Measurements from ENCODE around the gene RUBCN. TPM values are rescaled to one million over a fixed set of nuclear protein-coding genes. Genes with fewer than 3 reads are reported as not detected.
"Not testable (repeated sequence)": the region's sequence is repeated elsewhere in the genome, so short reads cannot be mapped to it uniquely, and the experiment has no call there.

Gene RUBCN
- total RNA-seq, 1 donor from 2014 or later = 6.7 TPM

- DNase-seq (ENCODE audit: low read depth in 2 of 2) = no peak
Observed at GRCh38 chr3:197685546-197685945, 51.2 kb downstream of the RUBCN start.

DNA sequence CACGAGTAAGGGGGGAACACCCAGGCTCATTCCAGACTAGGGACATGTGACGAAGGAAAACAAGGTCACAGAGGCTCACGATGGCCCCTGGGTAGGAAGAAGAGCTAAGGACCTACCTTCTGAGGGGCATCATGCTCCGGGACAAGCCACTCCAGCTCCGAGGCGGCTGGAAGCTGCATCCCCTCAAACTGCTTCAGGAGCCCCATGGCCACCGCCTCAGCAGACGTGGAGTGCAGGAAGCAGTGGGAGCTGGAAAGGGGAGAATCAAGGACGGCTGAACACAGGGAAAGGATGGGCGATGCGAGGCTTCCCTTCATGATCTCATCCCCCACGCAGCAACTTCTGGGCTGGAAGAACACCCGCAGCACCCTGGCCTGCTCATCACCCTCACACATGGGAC, 53.5 kb downstream of the RUBCN start:
- no peak for DNase-seq (ENCODE audit: low read depth in 2 of 2)

GRCh38 chr3:197682713-197683112, 54.0 kb downstream of the RUBCN start:
- DNase-seq (ENCODE audit: low read depth in 2 of 2) = no peak

DNA sequence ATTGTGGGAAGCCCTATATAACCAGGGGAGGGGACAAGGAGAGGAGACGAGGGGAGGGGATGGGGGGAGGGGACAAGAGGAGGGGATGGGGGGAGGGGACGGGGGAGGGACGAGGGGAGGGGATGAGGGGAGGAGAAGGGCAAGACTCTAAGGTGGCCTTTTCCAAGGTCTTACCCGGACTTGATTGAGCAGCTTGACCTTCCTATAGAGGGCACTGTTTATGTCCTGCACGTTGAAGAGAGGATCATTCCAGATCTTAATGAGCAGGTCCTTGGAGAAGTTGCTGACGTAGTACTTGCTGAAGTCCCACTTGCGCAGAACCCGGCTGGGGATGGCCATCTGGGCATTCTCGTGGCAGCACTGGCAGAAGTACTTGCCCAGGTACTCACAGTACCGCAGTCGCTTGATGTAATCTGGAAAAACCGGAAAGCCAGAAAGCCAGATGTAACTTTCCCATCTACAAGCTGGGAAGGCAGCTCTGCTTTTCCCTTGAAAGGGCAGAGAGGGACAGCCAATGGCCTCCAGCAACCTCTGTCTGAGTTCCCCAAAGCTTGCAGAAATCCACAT, 55.7 kb downstream of the RUBCN start:
- DNase-seq (ENCODE audit: low read depth in 2 of 2) = peak in 1 of 2 donors; percentile 13

- no peak for DNase-seq (ENCODE audit: low read depth in 2 of 2)
Observed at GRCh38 chr3:197675951-197676350, 60.8 kb downstream of the RUBCN start.

- no peak for DNase-seq (ENCODE audit: low read depth in 2 of 2)
Observed at GRCh38 chr3:197675563-197675860, 61.2 kb downstream of the RUBCN start.

DNA sequence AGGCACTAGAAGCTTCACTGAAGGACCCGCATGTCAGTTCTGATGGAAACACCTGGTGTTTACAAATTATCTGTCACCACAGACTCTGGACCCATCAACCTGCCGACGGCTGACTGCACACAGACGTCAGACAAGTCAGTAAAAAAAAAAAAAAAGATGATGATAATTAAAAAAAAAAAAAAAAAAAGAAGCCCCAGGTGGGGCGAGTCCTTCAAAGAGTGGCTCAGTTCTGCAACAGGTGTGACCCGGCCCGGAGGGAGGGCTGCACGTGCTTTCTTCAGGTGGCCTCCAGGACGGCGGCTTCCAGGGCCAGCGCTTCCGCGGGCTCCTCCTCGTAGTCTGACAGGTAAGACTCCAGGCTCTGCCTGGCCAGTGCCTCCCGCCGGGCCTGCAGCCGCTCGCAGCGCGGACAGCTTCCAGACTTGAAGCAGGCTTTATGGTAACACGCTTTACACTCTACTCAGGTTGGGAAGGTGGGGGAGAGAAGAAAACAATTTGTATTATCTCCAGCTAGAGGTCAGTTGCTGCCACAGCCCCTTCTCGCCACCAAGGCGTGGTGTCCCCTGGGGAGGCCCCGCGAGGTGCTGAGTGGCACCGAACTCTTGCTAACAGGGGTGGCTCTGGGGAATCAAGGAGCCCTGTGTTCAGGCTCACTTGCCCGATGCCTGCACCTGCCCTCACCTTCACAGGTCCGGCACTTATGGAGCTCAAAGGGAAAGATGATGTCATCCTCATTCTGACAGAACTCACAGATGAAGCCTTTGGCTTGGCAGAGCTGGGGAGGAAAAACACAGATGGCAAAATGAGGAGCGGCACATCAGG, 61.8 kb downstream of the RUBCN start:
- no peak for DNase-seq (ENCODE audit: low read depth in 2 of 2)

- no peak for DNase-seq (ENCODE audit: low read depth in 2 of 2)
Observed at GRCh38 chr3:197673170-197673569, 63.5 kb downstream of the RUBCN start.

DNA sequence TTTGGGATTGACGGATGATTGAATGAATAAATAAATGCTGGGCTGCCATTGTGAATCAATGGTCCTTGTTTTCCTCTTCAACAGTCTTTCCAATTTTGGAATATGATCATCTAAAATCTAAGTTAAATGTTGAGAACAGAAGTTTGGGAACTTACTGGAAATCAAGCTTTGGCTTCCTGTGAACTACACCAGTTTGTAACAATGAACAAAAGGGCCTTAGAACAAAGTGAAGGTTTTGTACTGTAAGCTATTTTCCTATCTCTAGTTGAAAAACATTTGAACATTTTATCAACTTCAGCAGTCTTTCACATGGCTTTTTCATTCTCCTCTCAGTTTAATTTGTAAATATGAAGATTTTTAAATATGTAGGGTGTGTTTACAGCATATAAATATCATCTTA, 66.3 kb downstream of the RUBCN start:
- no peak for DNase-seq (ENCODE audit: low read depth in 2 of 2)

DNA sequence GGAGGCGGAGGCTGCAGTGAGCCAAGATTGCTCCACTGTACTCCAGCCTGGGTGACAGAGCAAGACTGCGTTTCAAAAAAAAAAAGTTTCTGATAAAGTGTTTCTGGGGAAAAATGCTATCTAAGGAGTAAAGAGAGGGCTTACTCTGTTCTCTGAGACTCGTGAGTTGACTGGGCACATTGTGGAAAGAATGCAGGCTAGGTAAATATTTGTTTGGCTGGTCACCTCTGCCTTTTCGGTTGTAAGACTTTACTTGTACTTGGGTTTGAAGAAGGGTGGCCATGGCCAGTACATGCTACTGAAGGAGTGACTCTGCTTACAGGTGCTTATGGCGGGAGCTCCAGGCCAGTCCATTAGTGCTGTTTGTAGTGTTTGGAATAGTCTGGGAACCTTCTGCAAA, 68.7 kb downstream of the RUBCN start:
- no peak for DNase-seq (ENCODE audit: low read depth in 2 of 2)

- not testable (repeated sequence) for DNase-seq (ENCODE audit: low read depth in 2 of 2)
Observed at GRCh38 chr3:197667293-197667692, 69.4 kb downstream of the RUBCN start.

- DNase-seq (ENCODE audit: low read depth in 2 of 2) = peak in 1 of 2 donors; percentile 21
Observed at GRCh38 chr3:197666221-197666842, 70.4 kb downstream of the RUBCN start.

GRCh38 chr3:197665549-197665948, 71.2 kb downstream of the RUBCN start:
- not testable (repeated sequence) for DNase-seq (ENCODE audit: low read depth in 2 of 2)

- DNase-seq (ENCODE audit: low read depth in 2 of 2) = not testable (repeated sequence)
Observed at GRCh38 chr3:197665142-197665491, 71.6 kb downstream of the RUBCN start.

DNA sequence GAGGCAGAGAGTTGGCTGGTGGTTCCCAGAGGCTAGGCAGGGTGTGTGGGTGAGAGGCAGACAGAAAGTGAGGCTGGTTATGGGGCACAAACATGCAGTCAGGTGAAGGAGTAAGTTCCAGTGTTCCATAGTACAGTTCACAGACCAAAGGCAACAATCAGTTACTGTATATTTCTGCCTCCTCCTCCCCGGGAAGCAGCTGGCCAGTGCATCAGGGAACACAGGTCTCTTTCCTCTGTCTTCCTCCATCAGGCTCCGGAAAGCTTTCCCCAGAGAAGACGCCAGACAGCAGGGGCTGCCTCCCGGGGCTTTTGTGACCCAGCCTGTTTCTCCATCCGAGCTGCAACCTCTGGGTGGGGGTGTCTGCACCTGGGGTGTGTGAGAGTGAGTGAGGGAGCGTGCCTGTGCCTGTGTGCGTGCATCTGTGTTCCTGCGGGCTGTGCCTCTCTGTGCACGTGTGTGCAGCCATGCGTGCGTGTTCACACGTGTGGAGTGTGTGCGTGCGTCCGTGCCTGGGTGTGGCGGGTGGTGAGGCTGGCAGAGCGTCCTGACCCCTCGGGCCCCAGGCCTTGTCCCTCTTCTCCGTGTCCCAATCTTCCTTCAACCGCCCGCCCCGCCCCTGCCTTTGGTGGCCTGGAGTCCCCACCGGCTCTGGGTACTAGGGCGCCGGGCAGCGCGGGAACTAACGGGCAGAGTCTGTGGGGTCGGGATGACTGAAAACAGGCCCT, 72.1 kb downstream of the RUBCN start:
- DNase-seq (ENCODE audit: low read depth in 2 of 2) = not testable (repeated sequence)

DNA sequence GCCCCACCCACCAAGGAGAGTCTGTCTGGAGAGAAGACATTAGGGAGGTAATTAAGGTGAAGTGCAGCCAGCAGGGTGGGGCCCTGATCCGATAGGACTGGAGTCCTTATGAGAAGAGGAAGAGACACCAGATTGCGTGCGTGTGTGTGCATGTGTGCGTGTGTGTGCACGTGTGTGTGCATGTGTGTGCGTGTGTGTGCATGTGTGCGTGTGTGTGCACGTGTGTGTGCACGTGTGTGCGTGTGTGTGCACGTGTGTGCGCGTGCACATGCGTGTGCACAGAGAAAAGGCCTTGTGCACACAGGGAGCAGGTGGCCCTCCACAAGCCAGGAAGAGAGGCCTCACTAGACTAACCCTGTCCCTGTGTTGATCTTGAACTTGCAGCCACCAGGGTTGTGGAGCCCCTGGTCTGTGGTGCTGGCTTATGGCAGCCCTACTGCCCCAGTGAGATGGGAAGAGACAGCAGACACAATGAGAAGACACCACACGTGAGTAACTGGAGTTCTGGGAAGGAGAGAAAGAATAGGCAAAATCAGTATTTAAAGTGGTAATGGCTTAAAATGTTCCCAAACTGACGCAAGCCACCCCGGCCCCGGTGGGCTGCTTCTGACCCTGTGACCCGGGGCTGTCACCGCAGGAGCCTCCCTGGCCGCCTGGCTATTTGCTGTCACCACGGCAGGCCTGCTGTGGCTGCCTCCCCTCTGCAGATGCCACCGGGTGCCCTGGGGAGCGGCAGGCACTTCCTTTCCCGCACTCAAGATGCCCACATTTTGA, 73.2 kb downstream of the RUBCN start:
- DNase-seq (ENCODE audit: low read depth in 2 of 2) = not testable (repeated sequence)

DNA sequence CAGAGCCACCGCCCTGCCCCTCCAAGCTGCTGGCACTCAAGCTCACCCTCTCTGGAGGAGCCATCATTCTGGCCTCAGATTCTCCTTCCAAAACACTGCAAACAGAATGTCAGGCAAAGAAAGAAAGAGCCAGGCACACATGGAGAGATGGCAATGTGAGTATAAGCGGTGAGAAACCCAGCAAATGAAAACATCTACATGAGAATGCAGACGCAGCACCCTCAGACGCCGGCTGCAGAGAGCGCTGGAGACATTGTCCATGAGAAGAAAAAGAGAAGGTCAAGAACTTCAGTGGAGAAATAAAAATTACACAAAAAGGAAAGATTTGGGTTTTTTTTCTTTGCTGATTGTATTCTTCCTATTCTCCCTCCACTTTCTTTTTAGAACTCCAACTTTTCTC, 74.4 kb downstream of the RUBCN start:
- DNase-seq (ENCODE audit: low read depth in 2 of 2) = not testable (repeated sequence)

GRCh38 chr3:197661874-197662273, 74.8 kb downstream of the RUBCN start:
- DNase-seq (ENCODE audit: low read depth in 2 of 2) = not testable (repeated sequence)

DNA sequence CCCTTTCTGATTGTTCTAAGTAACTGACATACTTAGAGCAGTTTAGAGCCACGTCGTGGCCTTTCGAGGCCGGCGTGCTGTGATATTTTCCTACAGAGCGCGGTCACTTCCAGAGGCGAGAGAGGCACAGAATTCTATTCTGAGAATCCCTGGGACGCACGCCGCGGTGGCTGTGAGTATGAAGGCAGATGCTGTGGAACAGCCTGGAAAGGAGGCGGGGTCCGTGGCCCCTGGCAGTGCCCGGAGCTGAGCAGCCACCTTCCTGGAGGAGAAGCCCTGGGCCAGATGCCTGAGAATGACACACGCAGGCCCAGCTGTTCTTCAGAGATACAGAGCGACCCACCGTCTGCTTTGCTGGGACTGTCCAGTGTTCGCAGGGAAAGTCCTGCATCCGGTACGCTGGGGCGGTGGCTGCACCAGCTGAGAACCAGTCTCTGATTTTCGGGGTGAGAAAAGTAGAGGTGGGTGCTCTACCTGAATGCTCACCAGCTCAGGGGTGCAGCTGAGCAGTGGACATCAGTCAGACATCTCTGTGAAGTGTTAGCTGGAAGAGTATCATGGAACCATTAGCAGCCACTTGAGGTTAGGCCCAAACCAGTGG, 75.4 kb downstream of the RUBCN start:
- not testable (repeated sequence) for DNase-seq (ENCODE audit: low read depth in 2 of 2)

GRCh38 chr3:197659701-197660100, 77.0 kb downstream of the RUBCN start:
- DNase-seq (ENCODE audit: low read depth in 2 of 2) = not testable (repeated sequence)

GRCh38 chr3:197659144-197659543, 77.6 kb downstream of the RUBCN start:
- DNase-seq (ENCODE audit: low read depth in 2 of 2) = not testable (repeated sequence)
